HT1080 (cell line): ENCODE data around the gene MAMLD1. TPM values are rescaled to one million over a fixed set of nuclear protein-coding genes. Genes with fewer than 3 reads are reported as not detected.

ENCODE experiments used
- DNase-seq: peaks from one replicate; pipeline ENCODE4 v3.0.0-alpha.2; 2015; ENCODE audit warnings: low read depth
- total RNA-seq: library from RNA; depleted of rRNA; stranded (reverse); fragments of >200 nt; shearing (Covaris generic); gene quantifications from 2 replicates; pipeline ENCODE4 v1.2.3, GENCODE V29; 2014

The MAMLD1 gene
- total RNA-seq, 1 experiment from 2014 or later: 3.0 TPM

- no peak for DNase-seq
Observed at GRCh38 chrX:150355913-150356312, 7.2 kb upstream of the MAMLD1 start.

GRCh38 chrX:150357790-150358189 lies 5.3 kb upstream of the MAMLD1 start:
- no peak for DNase-seq

GRCh38 chrX:150358651-150359050 lies 4.5 kb upstream of the MAMLD1 start:
- DNase-seq: no peak

DNA sequence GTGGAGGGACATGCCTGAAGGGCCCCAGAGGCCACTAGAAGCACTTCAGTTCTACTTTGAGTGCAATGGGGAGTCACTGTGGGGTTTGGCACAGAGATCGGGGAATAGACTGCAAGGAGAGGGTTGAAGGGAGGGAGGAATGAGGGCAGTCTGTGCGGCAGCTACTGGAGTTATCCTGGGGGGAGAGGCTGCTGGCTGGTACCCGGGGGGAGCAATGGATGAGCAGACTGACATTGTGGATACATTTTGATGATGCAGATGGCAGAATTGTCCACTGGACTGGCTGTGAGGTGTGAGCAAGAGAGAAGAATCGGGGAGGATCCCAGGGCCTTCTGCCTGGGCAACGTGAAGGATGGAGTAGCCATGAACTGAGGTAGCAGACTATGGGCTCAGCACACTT lies 2.8 kb upstream of the MAMLD1 start:
- no peak for DNase-seq

DNA sequence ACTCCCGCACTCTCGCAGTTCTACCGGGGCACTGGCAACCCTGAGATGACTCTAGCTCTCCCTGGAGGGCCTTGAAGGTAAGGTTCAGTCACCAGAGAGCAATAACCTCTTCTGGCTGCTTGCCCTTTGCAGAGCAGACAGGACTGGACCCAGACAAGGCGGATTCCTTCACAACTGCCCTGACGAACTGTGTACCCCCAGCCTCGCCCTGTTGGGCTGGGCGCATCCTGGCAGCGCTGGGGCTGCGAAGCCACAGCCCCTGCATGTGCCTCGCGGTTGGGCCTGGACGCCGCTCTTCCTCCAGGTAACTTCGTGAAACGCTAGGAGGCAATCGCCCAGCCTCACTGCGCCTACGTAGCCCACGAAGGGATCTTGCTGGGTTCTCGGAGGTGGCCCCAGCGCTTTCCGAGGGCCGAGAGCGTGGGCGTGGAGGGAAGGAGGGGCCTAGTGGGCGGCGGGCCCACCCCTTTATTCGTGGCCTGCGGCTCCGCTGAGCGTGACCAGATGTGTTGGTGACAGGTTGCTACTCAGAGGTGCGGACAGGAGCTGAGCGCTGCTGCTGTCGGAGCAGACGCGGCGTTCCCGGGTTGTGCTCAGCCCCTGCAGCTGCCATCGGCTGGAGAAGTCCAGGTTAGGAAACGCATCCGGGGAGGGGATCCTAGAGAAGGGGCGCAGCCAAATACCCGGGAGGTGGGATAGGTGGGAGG lies 1.9 kb upstream of the MAMLD1 start:
- no peak for DNase-seq

- DNase-seq: no peak
Observed at GRCh38 chrX:150361777-150362351, 1.3 kb upstream of the MAMLD1 start.

GRCh38 chrX:150363561-150364346 lies 637 bp downstream of the MAMLD1 start:
- DNase-seq: peak; percentile 54

DNA sequence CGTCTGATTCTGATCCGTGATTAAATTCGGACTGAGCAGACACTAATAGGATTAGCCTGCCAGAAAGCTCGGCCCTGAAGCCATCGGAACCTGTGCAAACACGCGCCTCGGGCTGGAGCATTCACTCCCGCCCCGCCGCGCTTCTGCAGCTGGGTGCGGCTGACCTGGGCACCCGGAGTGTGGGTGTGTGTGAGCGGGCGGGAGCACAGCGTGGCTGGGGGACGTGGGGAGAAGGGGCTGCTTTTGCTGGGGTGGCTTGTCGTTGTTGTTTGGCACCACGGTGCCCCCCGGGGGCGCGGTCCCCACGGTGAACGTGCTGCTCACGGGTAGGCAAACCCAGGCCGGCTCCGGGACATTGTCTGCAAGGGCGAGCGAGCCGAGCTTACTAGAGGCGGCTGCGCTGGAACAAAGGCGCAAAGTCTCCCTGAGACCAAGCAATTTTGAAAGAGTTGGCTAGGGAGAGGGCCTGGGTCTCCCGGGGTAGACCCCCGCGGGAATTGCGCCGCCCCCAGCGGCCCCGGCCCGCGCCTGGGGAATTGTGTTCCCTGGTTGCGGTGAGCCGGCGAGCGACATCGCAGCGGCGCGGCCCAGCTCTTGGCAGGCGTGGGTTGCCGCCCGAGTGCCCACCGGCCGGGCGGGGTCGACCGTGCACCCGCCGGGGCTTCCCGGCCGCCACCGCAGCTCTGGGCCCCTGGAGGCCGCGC lies 1.4 kb downstream of the MAMLD1 start:
- DNase-seq: no peak

DNA sequence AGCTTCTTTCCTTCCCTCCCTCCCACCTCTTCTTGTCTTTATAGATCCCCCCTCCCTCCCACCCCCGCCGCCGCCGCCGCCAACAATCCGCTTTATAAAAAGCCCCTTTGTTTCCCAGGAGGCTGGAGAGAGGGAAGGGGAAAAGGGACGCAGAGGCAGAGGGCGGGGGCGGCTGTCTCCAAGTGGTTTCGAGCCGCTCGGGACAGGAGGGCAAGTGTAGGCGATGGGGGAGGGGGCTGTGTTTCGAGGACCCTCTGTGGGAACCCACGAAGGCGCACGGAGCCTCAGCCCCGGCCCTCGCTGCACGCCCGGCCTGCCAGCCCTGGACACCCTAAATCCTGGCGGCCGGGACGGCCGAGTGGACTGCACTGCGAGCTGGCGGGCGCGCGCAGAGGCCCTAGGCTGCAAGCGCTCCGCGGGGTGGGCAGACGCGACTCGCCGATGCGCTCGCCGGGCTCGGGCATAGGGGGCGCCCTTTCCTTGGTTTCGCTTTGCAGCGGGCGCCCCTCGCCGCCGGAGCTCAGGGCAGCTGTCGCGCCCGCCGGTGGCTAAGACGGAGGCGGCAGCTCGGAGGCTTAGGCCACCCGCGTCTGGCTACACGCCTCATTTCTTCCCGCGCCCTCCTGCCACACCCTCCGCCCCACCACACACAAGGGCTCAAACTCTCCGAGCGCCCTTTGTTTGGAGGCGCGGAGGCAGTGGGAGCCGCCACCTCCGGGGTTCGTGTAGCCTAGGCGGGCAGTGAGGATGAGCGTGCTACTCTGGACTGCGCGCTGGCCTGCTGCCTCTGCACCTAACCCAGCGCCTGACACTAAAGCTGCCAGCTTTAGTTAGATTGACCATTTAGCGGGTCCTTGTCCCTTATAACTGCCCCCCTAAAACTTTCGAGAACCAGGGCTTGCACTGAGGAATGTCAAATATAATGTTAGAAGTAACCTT lies 2.2 kb downstream of the MAMLD1 start:
- DNase-seq: no peak

- DNase-seq: no peak
Observed at GRCh38 chrX:150365990-150366911, 3.1 kb downstream of the MAMLD1 start.

- no peak for DNase-seq
Observed at GRCh38 chrX:150366951-150367545, 3.9 kb downstream of the MAMLD1 start.

- no peak for DNase-seq
Observed at GRCh38 chrX:150370589-150371312, 7.6 kb downstream of the MAMLD1 start.

- no peak for DNase-seq
Observed at GRCh38 chrX:150371877-150372276, 8.8 kb downstream of the MAMLD1 start.

- DNase-seq: no peak
Observed at GRCh38 chrX:150372280-150372679, 9.2 kb downstream of the MAMLD1 start.

- no peak for DNase-seq
Observed at GRCh38 chrX:150372756-150373155, 9.6 kb downstream of the MAMLD1 start.

DNA sequence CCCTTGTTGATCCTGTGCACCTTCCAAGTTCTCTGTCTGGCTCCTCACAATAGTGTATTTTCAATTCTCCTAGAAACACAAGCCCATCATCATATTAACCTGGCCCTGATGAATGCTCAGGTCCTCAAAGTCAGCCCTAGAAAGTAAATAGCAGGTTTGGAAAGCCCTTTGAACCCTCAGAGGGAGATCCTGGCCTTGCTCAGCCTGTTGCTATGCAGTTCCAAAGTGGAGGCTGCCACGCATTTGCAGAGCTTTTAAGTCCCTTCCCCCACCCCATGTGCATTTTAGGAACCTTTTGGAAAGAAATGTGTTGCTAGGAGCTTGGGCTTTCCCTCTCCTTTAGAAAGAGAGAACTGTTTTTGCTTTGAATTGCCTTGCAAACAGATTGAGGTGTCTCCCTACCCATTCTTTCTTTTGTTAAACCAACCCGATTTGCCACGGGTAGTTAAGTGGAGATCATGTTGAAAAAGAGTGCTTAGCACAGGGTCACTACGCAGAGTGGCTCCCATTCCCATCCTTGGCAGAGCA lies 12.2 kb downstream of the MAMLD1 start:
- DNase-seq: no peak

DNA sequence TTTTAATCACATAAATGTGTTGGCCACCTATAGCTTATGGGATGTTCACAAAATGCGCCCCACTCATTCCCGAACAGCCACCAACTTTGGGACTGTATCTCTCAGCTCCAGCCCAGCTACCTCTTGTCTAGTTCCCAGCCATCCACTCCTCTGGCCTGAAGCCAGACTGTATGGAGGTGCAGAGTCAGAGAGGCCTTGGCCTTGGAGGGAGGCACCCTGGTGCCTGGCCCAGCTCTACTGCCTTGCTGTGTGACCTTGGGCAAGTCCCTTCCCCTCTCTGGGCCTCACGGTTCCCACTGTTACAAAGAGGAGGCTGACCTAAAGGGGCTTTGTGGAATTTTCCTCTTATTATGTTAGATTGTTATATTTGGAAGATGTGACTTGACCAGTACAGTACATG lies 13.9 kb downstream of the MAMLD1 start:
- no peak for DNase-seq

- no peak for DNase-seq
Observed at GRCh38 chrX:150405006-150405405, 41.9 kb downstream of the MAMLD1 start.
